ENCODE results near the gene LBX1.

LBX1 gene

GRCh38 chr10:101229266-101230182, at the start of gene LBX1:
Gene LBX1 (minus strand): TSS chr10:101229463. CDS start chr10:101228815, 648 bp downstream.
- TF ChIP-seq CTCF (IDR thresholded peaks at IDR 0.05; ENCODE audit: low read depth, low read length): no peak
- DNase-seq (ENCODE audit: extremely low read depth, low read depth): no peak

- DNase-seq (ENCODE audit: extremely low read depth, low read depth): no peak
- no peak for TF ChIP-seq CTCF (IDR thresholded peaks at IDR 0.05; ENCODE audit: low read depth, low read length)
Measured at GRCh38 chr10:101273741-101274140, 44.5 kb upstream of the LBX1 start.

GRCh38 chr10:101273330-101273729, 44.1 kb upstream of the LBX1 start:
- DNase-seq (ENCODE audit: extremely low read depth, low read depth): no peak
- no peak for TF ChIP-seq CTCF (IDR thresholded peaks at IDR 0.05; ENCODE audit: low read depth, low read length)

- DNase-seq (ENCODE audit: extremely low read depth, low read depth): peak; percentile 16
- peak; percentile 84 for TF ChIP-seq CTCF (IDR thresholded peaks at IDR 0.05; ENCODE audit: low read depth, low read length)
Measured at GRCh38 chr10:101272229-101272868, 43.1 kb upstream of the LBX1 start.

GRCh38 chr10:101270763-101271162, 41.5 kb upstream of the LBX1 start:
- DNase-seq (ENCODE audit: extremely low read depth, low read depth): no peak
- no peak for TF ChIP-seq CTCF (IDR thresholded peaks at IDR 0.05; ENCODE audit: low read depth, low read length)

- TF ChIP-seq CTCF (IDR thresholded peaks at IDR 0.05; ENCODE audit: low read depth, low read length): no peak
- DNase-seq (ENCODE audit: extremely low read depth, low read depth): no peak
Measured at GRCh38 chr10:101267776-101268175, 38.5 kb upstream of the LBX1 start.

- TF ChIP-seq CTCF (IDR thresholded peaks at IDR 0.05; ENCODE audit: low read depth, low read length): no peak
- DNase-seq (ENCODE audit: extremely low read depth, low read depth): no peak
Measured at GRCh38 chr10:101267290-101267680, 38.0 kb upstream of the LBX1 start.
